Fibroblast of the conjunctiva (primary cell): ENCODE results near the gene SLC25A10.
"Not testable (repeated sequence)": the region's sequence is repeated elsewhere in the genome, so short reads cannot be mapped to it uniquely, and the experiment has no call there.

Experiments used
- DNase-seq: peaks from one replicate; pipeline ENCODE4 v3.0.0-alpha.2; 2010; ENCODE audit warnings: low read depth

The SLC25A10 gene

GRCh38 chr17:81722184-81723120, 10.4 kb downstream of the SLC25A10 start:
- no peak for DNase-seq

GRCh38 chr17:81723651-81724209, 11.6 kb downstream of the SLC25A10 start:
- DNase-seq = no peak

GRCh38 chr17:81725439-81725838, 13.4 kb downstream of the SLC25A10 start:
- no peak for DNase-seq

- DNase-seq = no peak
Observed at GRCh38 chr17:81726004-81726403, 13.9 kb downstream of the SLC25A10 start.

GRCh38 chr17:81727324-81728031, 15.4 kb downstream of the SLC25A10 start:
- DNase-seq = no peak

GRCh38 chr17:81733507-81734404, 21.7 kb downstream of the SLC25A10 start:
- DNase-seq = peak; percentile 32

GRCh38 chr17:81734405-81735263, 22.6 kb downstream of the SLC25A10 start:
- DNase-seq = no peak

GRCh38 chr17:81735264-81736102, 23.4 kb downstream of the SLC25A10 start:
- DNase-seq = no peak

- no peak for DNase-seq
Observed at GRCh38 chr17:81737947-81738800, 26.1 kb downstream of the SLC25A10 start.

- no peak for DNase-seq
Observed at GRCh38 chr17:81738801-81739393, 26.8 kb downstream of the SLC25A10 start.

GRCh38 chr17:81739593-81739992, 27.5 kb downstream of the SLC25A10 start:
- not testable (repeated sequence) for DNase-seq

- DNase-seq = no peak
Observed at GRCh38 chr17:81740395-81740961, 28.4 kb downstream of the SLC25A10 start.

- DNase-seq = no peak
Observed at GRCh38 chr17:81741049-81741593, 29.0 kb downstream of the SLC25A10 start.

GRCh38 chr17:81741594-81742452, 29.7 kb downstream of the SLC25A10 start:
- DNase-seq = no peak
